IPS DF 6.9 (cell line): ENCODE results near the gene VARS2.

Experiments used
- DNase-seq: peaks from one replicate; pipeline ENCODE4 v3.0.0-alpha.2; 2013; ENCODE audit warnings: low read depth, low spot score
- H3K27ac ChIP-seq: one replicate; pipeline ENCODE4 v1.5.1; 2013; ENCODE audit warnings: low read length, control low read depth
- H3K27me3 ChIP-seq: 2 replicates; pipeline ENCODE4 v1.6.1; 2013; ENCODE audit warnings: mild to moderate bottlenecking, low read length; ENCODE audit not compliant: control insufficient read depth, insufficient read depth
- H3K36me3 ChIP-seq: 2 replicates; pipeline ENCODE4 v1.6.1; 2013; ENCODE audit warnings: low read length; ENCODE audit not compliant: control insufficient read depth, insufficient read depth
- H3K4me1 ChIP-seq: 2 replicates; pipeline ENCODE4 v1.6.1; 2013; ENCODE audit warnings: low read length; ENCODE audit not compliant: control insufficient read depth, insufficient read depth
- H3K4me3 ChIP-seq: 2 replicates; pipeline ENCODE4 v1.5.1; 2013; ENCODE audit warnings: mild to moderate bottlenecking, low read length
- H3K9me3 ChIP-seq: 2 replicates; pipeline ENCODE4 v1.6.1; 2013; ENCODE audit warnings: low read length, inconsistent platforms; ENCODE audit not compliant: control insufficient read depth, insufficient read depth
- WGBS: extraction: QIAGEN DNeasy Blood & Tissue Kit; methylation state at CpG from one replicate; pipeline ENCODE4 v1.1.7; 2013; ENCODE audit warnings: mixed read lengths, missing lambda C conversion rate; ENCODE audit not compliant: insufficient read length, insufficient coverage; 5-methylcytosine and 5-hydroxymethylcytosine counted together

Gene VARS2

DNA sequence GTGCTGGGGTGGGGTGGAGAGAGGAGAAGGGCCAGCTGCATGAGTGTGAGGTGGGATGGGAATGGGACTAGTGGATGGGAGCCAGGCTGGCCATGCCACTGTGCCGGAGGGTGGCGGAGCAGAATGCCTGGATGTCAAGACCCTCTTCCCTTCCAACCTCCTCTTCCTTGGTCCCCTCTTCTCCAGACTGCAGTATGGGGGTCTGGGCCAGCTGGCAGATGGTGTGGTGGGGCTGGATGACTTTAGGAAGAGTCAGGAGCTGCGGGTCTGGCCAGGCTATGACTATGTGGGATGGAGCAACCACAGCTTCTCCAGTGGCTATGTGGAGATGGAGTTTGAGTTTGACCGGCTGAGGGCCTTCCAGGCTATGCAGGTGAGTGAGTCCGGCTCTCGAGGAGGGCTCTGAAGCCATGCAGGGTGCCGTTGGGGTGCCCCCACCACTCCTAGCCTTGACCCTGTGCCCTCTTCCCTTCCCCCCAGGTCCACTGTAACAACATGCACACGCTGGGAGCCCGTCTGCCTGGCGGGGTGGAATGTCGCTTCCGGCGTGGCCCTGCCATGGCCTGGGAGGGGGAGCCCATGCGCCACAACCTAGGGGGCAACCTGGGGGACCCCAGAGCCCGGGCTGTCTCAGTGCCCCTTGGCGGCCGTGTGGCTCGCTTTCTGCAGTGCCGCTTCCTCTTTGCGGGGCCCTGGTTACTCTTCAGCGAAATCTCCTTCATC, 22.1 kb upstream of the VARS2 start:
- Histone ChIP-seq H3K4me3 (no peak overlapping the region), H3K27me3 (no peaks in the 10 kb centered on the region), H3K9me3 (no peaks in the 10 kb centered on the region), H3K4me1 (no peaks in the 10 kb centered on the region), H3K27ac (no peak overlapping the region), H3K36me3 (peaks cover 58% of the 10 kb centered on the region)
- no CpG with 5 or more reads among the region's 21 CpGs for WGBS
- no peak for DNase-seq

- H3K27ac ChIP-seq, result no peak overlapping the region
- no peak overlapping the region for H3K4me3 ChIP-seq
- H3K27me3 ChIP-seq, result no peaks in the 10 kb centered on the region
- no peak for DNase-seq
- peaks cover 68% of the 10 kb centered on the region for H3K36me3 ChIP-seq
- no peaks in the 10 kb centered on the region for H3K4me1 ChIP-seq
- no peaks in the 10 kb centered on the region for H3K9me3 ChIP-seq
- no CpG with 5 or more reads among the region's 16 CpGs for WGBS
These were observed 20.9 kb upstream of the VARS2 start for GRCh38 chr6:30893001-30893591.

DNA sequence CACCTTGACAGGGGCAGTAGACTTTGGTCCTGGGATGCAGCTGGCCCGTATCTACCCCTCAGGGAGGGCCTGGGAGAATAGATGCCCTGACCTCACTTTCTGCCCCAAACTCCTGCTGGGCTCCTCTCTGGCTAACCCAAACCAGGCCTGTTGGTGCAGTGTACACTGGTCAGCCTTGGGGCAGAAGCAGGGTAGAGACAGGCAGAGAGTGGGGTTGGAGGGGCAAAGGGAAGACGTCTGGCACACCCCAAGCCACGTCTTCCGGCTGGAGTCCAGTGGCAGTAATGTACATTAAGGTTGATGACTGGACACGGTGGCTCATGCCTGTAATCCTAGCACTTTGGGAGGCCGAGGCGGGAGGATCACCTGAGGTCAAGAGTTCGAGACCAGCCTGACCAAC, 20.4 kb upstream of the VARS2 start:
- no peak overlapping the region for H3K27ac ChIP-seq
- DNase-seq, result no peak
- no peaks in the 10 kb centered on the region for H3K27me3 ChIP-seq
- no CpG with 5 or more reads among the region's 8 CpGs for WGBS
- no peaks in the 10 kb centered on the region for H3K9me3 ChIP-seq
- no peaks in the 10 kb centered on the region for H3K4me1 ChIP-seq
- H3K36me3 ChIP-seq, result peaks cover 74% of the 10 kb centered on the region
- no peak overlapping the region for H3K4me3 ChIP-seq

DNA sequence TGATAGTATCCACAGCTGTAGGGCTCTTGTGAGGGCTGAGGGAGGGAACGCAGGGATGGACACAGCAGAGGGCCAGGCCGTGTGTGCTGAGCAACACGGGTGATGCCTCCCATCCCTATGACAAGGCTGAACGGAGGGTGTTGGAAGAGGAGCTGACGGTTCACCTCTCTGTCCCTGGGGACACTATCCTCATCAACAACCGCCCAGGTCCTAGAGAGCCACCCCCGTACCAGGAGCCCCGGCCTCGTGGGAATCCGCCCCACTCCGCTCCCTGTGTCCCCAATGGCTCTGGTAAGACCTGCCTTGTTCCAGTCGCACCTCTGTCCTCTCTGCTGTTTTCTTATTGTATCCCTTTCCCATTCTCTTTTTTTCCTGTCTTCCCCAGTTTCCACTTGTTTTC, 19.7 kb upstream of the VARS2 start:
- Histone ChIP-seq H3K36me3 (peaks cover 75% of the 10 kb centered on the region), H3K27me3 (no peaks in the 10 kb centered on the region), H3K9me3 (no peaks in the 10 kb centered on the region), H3K4me3 (no peak overlapping the region), H3K27ac (no peak overlapping the region), H3K4me1 (no peaks in the 10 kb centered on the region)
- no CpG with 5 or more reads among the region's 12 CpGs for WGBS
- DNase-seq, result no peak

GRCh38 chr6:30894935-30895334, 19.1 kb upstream of the VARS2 start:
- Histone ChIP-seq H3K4me3 (no peak overlapping the region), H3K27ac (no peak overlapping the region), H3K36me3 (peaks cover 71% of the 10 kb centered on the region), H3K27me3 (no peaks in the 10 kb centered on the region), H3K4me1 (no peaks in the 10 kb centered on the region), H3K9me3 (no peaks in the 10 kb centered on the region)
- DNase-seq, result no peak
- 100% methylated on average over 1 of the region's 3 CpGs for WGBS

- no peak for DNase-seq
- Histone ChIP-seq H3K9me3 (no peaks in the 10 kb centered on the region), H3K27me3 (no peaks in the 10 kb centered on the region), H3K27ac (no peak overlapping the region), H3K36me3 (peaks cover 67% of the 10 kb centered on the region), H3K4me3 (no peak overlapping the region), H3K4me1 (no peaks in the 10 kb centered on the region)
- WGBS, result no CpG with 5 or more reads among the region's 10 CpGs
These were observed 18.7 kb upstream of the VARS2 start for GRCh38 chr6:30895343-30895742.

DNA sequence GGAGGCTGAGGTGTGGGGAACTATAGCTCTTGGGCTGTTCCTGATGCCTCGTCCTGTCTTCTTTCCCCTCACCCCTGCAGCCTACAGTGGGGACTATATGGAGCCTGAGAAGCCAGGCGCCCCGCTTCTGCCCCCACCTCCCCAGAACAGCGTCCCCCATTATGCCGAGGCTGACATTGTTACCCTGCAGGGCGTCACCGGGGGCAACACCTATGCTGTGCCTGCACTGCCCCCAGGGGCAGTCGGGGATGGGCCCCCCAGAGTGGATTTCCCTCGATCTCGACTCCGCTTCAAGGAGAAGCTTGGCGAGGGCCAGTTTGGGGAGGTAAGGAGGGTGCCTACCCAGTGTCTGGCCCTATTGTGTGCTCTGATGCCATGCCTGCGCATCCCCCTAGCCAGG, 17.5 kb upstream of the VARS2 start:
- H3K27ac ChIP-seq, result no peak overlapping the region
- H3K4me1 ChIP-seq, result no peaks in the 10 kb centered on the region
- no peaks in the 10 kb centered on the region for H3K27me3 ChIP-seq
- H3K9me3 ChIP-seq, result no peaks in the 10 kb centered on the region
- no peak for DNase-seq
- no CpG with 5 or more reads among the region's 13 CpGs for WGBS
- peaks cover 55% of the 10 kb centered on the region for H3K36me3 ChIP-seq
- H3K4me3 ChIP-seq, result no peak overlapping the region

DNA sequence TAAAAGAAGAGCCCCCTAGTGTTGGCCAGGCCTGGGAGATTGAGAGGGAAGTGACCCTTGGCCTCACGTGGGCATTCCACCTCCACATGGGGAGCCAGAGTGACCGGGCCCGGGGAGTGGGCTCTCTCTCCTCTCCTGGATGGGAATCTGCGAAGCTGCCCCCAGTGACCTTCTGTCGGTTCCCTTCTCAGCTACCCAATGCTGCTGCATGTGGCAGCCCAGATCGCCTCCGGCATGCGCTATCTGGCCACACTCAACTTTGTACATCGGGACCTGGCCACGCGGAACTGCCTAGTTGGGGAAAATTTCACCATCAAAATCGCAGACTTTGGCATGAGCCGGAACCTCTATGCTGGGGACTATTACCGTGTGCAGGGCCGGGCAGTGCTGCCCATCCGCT, 16.2 kb upstream of the VARS2 start:
- Histone ChIP-seq H3K27me3 (no peaks in the 10 kb centered on the region), H3K27ac (no peak overlapping the region), H3K4me1 (no peaks in the 10 kb centered on the region), H3K9me3 (no peaks in the 10 kb centered on the region), H3K4me3 (no peak overlapping the region), H3K36me3 (peaks cover 54% of the 10 kb centered on the region)
- WGBS, result no CpG with 5 or more reads among the region's 16 CpGs
- DNase-seq, result no peak

DNA sequence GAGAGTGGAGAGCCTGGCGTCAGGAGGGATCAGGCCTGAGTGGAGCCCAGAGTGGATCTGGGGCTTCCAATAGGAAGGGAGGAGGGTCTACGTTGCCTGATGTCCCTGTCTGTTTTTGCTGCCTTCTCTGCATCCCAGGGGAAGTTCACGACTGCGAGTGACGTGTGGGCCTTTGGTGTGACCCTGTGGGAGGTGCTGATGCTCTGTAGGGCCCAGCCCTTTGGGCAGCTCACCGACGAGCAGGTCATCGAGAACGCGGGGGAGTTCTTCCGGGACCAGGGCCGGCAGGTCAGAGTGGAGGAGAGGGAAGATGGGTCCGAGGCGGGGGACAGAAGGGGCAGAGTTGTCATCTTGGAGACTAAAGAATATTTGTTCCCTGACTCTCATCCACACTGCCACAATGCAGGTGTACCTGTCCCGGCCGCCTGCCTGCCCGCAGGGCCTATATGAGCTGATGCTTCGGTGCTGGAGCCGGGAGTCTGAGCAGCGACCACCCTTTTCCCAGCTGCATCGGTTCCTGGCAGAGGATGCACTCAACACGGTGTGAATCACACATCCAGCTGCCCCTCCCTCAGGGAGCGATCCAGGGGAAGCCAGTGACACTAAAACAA, 15.2 kb upstream of the VARS2 start:
- no peaks in the 10 kb centered on the region for H3K27me3 ChIP-seq
- no CpG with 5 or more reads among the region's 23 CpGs for WGBS
- no peak overlapping the region for H3K27ac ChIP-seq
- H3K36me3 ChIP-seq, result peaks cover 46% of the 10 kb centered on the region
- no peak overlapping the region for H3K4me3 ChIP-seq
- no peaks in the 10 kb centered on the region for H3K9me3 ChIP-seq
- DNase-seq, result no peak
- no peaks in the 10 kb centered on the region for H3K4me1 ChIP-seq

- H3K4me1 ChIP-seq, result no peaks in the 10 kb centered on the region
- H3K27ac ChIP-seq, result no peak overlapping the region
- DNase-seq, result no peak
- no peaks in the 10 kb centered on the region for H3K27me3 ChIP-seq
- H3K4me3 ChIP-seq, result no peak overlapping the region
- no CpG with 5 or more reads among the region's 1 CpG for WGBS
- H3K36me3 ChIP-seq, result peaks cover 30% of the 10 kb centered on the region
- no peaks in the 10 kb centered on the region for H3K9me3 ChIP-seq
These were observed 13.1 kb upstream of the VARS2 start for GRCh38 chr6:30900863-30901417.
